IMR-90 (cell line): Measurements from ENCODE around the gene PCDH1. TPM values are rescaled to one million over a fixed set of nuclear protein-coding genes. Genes with fewer than 3 reads are reported as not detected.

Experiments
- ATAC-seq: fragments of 200-7000 bp; cut with Tn5 transposase; 2 replicates; pipeline ENCODE4 v1.9.1; 2020; ENCODE audit warnings: low read depth, mild to moderate bottlenecking, moderate library complexity
- BruUV-seq: library from RNA; stranded (reverse); fragments of 400-500 nt; replicated peaks from 2 replicates; lab custom pipeline; 2021; lab: Mats Ljungman, UMichigan
- CTCF ChIA-PET: fragments of 300-600 bp; formaldehyde crosslinking; extraction: SDS; loops from one replicate; lab custom pipeline; 2021; ENCODE audit warnings: antibody characterized with exemption; lab: Yijun Ruan, JAX
- POLR2A ChIA-PET: fragments of 300-600 bp; sonication (Branson Sonifier 250); formaldehyde crosslinking; loops from one replicate; lab custom pipeline; 2022; ENCODE audit warnings: antibody characterized with exemption; ENCODE audit not compliant: unreplicated experiment; lab: Charles Lee
- DNase-seq: peaks from one replicate; pipeline ENCODE4 v3.0.0; 2013
- H2AFZ ChIP-seq: replicated peaks from 2 replicates; pipeline ENCODE3; 2013; ENCODE audit warnings: low read length, mild to moderate bottlenecking; ENCODE audit not compliant: poor library complexity
- H2AK5ac ChIP-seq: 2 replicates; pipeline ENCODE4 v1.6.1; 2013; ENCODE audit warnings: low read depth, low read length, inconsistent platforms
- H2AK9ac ChIP-seq: replicated peaks from 2 replicates; pipeline ENCODE3; 2013; ENCODE audit warnings: mild to moderate bottlenecking, low read depth, low read length, moderate library complexity; ENCODE audit not compliant: poor library complexity
- H2BK120ac ChIP-seq: 2 replicates; pipeline ENCODE4 v1.6.1; 2013; ENCODE audit warnings: low read depth, low read length, inconsistent platforms
- H2BK15ac ChIP-seq: 3 replicates; pipeline ENCODE4 v1.6.1; 2013; ENCODE audit warnings: low read depth, low read length, inconsistent platforms
- H2BK20ac ChIP-seq: 2 replicates; pipeline ENCODE4 v1.6.1; 2013; ENCODE audit warnings: low read depth, mild to moderate bottlenecking, inconsistent platforms, low read length, moderate library complexity
- H2BK5ac ChIP-seq: 2 replicates; pipeline ENCODE4 v1.6.1; 2013; ENCODE audit warnings: mild to moderate bottlenecking, low read depth, low read length, inconsistent platforms; ENCODE audit not compliant: poor library complexity, severe bottlenecking
- H3K14ac ChIP-seq: replicated peaks from 2 replicates; pipeline ENCODE4 v1.6.1; 2013; ENCODE audit warnings: low read depth, low read length, inconsistent platforms
- H3K18ac ChIP-seq: 2 replicates; pipeline ENCODE4 v1.6.1; 2013; ENCODE audit warnings: low read depth, low read length, control low read depth
- H3K23ac ChIP-seq: 2 replicates; pipeline ENCODE4 v1.6.1; 2013; ENCODE audit warnings: low read depth, low read length, inconsistent platforms
- H3K27ac ChIP-seq: 2 replicates; pipeline ENCODE4 v1.5.1; 2013; ENCODE audit warnings: mild to moderate bottlenecking, control low read depth, low read length; ENCODE audit not compliant: insufficient read depth
- H3K27me3 ChIP-seq: 2 replicates; pipeline ENCODE4 v1.6.1; 2013; ENCODE audit warnings: low read length; ENCODE audit not compliant: control insufficient read depth, insufficient read depth
- H3K36me3 ChIP-seq: 2 replicates; pipeline ENCODE4 v1.6.1; 2013; ENCODE audit warnings: low read length, mixed read lengths; ENCODE audit not compliant: control insufficient read depth, insufficient read depth
- H3K4ac ChIP-seq: 2 replicates; pipeline ENCODE4 v1.6.1; 2013; ENCODE audit warnings: low read depth, low read length, inconsistent platforms
- H3K4me1 ChIP-seq: 2 replicates; pipeline ENCODE4 v1.6.1; 2013; ENCODE audit warnings: low read length, mixed read lengths; ENCODE audit not compliant: control insufficient read depth, insufficient read depth
- H3K4me2 ChIP-seq: 2 replicates; pipeline ENCODE4 v1.6.1; 2013; ENCODE audit warnings: low read depth, mild to moderate bottlenecking, control low read depth, low read length, moderate library complexity
- H3K4me3 ChIP-seq: 2 replicates; pipeline ENCODE4 v1.5.1; 2013; ENCODE audit warnings: low read depth, mild to moderate bottlenecking, control low read depth, low read length, moderate library complexity; ENCODE audit not compliant: insufficient read depth
- H3K56ac ChIP-seq: 2 replicates; pipeline ENCODE4 v1.6.1; 2013; ENCODE audit warnings: low read length, inconsistent platforms; ENCODE audit not compliant: insufficient read depth; ENCODE audit errors: extremely low read depth
- H3K79me1 ChIP-seq, 2 experiments: 2 replicates each; pipeline ENCODE4 v1.6.1; 2013; ENCODE audit warnings: low read length in 2 of 2, inconsistent platforms in 1 of 2, low read depth in 1 of 2
- H3K9ac ChIP-seq: 2 replicates; pipeline ENCODE4 v1.6.1; 2013; ENCODE audit warnings: low read depth, low read length, control low read depth
- H3K9me1 ChIP-seq: 2 replicates; pipeline ENCODE4 v1.6.1; 2013; ENCODE audit warnings: low read length, inconsistent platforms; ENCODE audit not compliant: insufficient read depth
- H3K9me3 ChIP-seq: 2 replicates; pipeline ENCODE4 v1.6.1; 2013; ENCODE audit warnings: low read length; ENCODE audit not compliant: control insufficient read depth, insufficient read depth
- H4K20me1 ChIP-seq: 2 replicates; pipeline ENCODE4 v1.6.1; 2013; ENCODE audit warnings: low read length, inconsistent platforms; ENCODE audit not compliant: insufficient read depth
- H4K5ac ChIP-seq: 2 replicates; pipeline ENCODE4 v1.6.1; 2013; ENCODE audit warnings: mild to moderate bottlenecking, low read depth, low read length, control low read depth
- H4K8ac ChIP-seq, 2 experiments: 2 replicates each; pipeline ENCODE4 v1.6.1; 2013; ENCODE audit warnings: low read depth in 2 of 2, low read length in 2 of 2, control low read depth in 1 of 2, inconsistent platforms in 1 of 2
- H4K91ac ChIP-seq: 2 replicates; pipeline ENCODE4 v1.6.1; 2013; ENCODE audit warnings: low read depth, low read length, inconsistent platforms; ENCODE audit not compliant: insufficient read depth
- BHLHE40 ChIP-seq: fragments of 150-350 bp; IDR thresholded peaks from 2 replicates; pipeline ENCODE4 v1.6.1; 2016; ENCODE audit warnings: mild to moderate bottlenecking, low read depth, low read length
- CHD1 ChIP-seq: IDR thresholded peaks from 2 replicates; pipeline ENCODE4 v1.6.1; 2012; ENCODE audit warnings: low read depth, low read length, improper control_type of control experiment
- ELK1 ChIP-seq: fragments of 150-350 bp; IDR thresholded peaks from 2 replicates; pipeline ENCODE4 v1.6.1; 2016; ENCODE audit warnings: low read depth, mild to moderate bottlenecking, low read length, moderate library complexity, borderline replicate concordance
- FOS ChIP-seq: fragments of 150-350 bp; IDR thresholded peaks from 2 replicates; pipeline ENCODE4 v1.6.1; 2016; ENCODE audit warnings: low read depth, low read length
- MAFK ChIP-seq: IDR thresholded peaks from 2 replicates; pipeline ENCODE4 v1.6.1; 2012; ENCODE audit warnings: low read depth, low read length, improper control_type of control experiment
- MAZ ChIP-seq: IDR thresholded peaks from 2 replicates; pipeline ENCODE4 v1.6.1; 2012; ENCODE audit warnings: low read depth, mild to moderate bottlenecking, low read length, improper control_type of control experiment, moderate library complexity, borderline replicate concordance
- MXI1 ChIP-seq: IDR thresholded peaks from 2 replicates; pipeline ENCODE4 v1.6.1; 2012; ENCODE audit warnings: low read depth, mild to moderate bottlenecking, low read length, moderate library complexity, borderline replicate concordance
- NFE2L2 ChIP-seq: fragments of 150-350 bp; IDR thresholded peaks from 2 replicates; pipeline ENCODE4 v1.6.1; 2016; ENCODE audit warnings: low read depth, mild to moderate bottlenecking, low read length
- POLR2A ChIP-seq: IDR thresholded peaks from 2 replicates; pipeline ENCODE4 v1.6.1; 2012; ENCODE audit warnings: mild to moderate bottlenecking, low read depth, low read length
- RAD21 ChIP-seq: IDR thresholded peaks from 2 replicates; pipeline ENCODE4 v1.6.1; 2012; ENCODE audit warnings: low read length, improper control_type of control experiment
- RCOR1 ChIP-seq: IDR thresholded peaks from 2 replicates; pipeline ENCODE4 v1.6.1; 2012; ENCODE audit warnings: mild to moderate bottlenecking, low read length, improper control_type of control experiment; ENCODE audit not compliant: insufficient replicate concordance
- RFX5 ChIP-seq: IDR thresholded peaks from 2 replicates; pipeline ENCODE4 v1.8.0; 2012; ENCODE audit warnings: low read depth, mild to moderate bottlenecking, low read length, moderate library complexity
- SMC3 ChIP-seq: fragments of 150-350 bp; IDR thresholded peaks from 2 replicates; pipeline ENCODE4 v1.6.1; 2016; ENCODE audit warnings: low read depth, mild to moderate bottlenecking, antibody characterized with exemption, low read length, moderate library complexity
- USF2 ChIP-seq: fragments of 150-350 bp; IDR thresholded peaks from 2 replicates; pipeline ENCODE4 v1.6.1; 2017; ENCODE audit warnings: mild to moderate bottlenecking, antibody characterized with exemption, low read length, low read depth
- WGBS, 2 experiments: methylation state at CpG; one replicate each; pipeline versions ENCODE4 v1.1.5 to v1.1.7; 2013; ENCODE audit warnings: missing lambda C conversion rate in 2 of 2; ENCODE audit not compliant: insufficient read length in 1 of 2; ENCODE audit errors: extremely low coverage in 2 of 2; 5-methylcytosine and 5-hydroxymethylcytosine counted together
- dilution Hi-C: fragments of 300-500 bp; cut with HindIII; formaldehyde crosslinking; loops from one replicate; pipeline ENCODE4 v1.14.3; 2018; ENCODE audit warnings: low sequenced_read_pairs; ENCODE audit not compliant: unreplicated experiment
- in situ Hi-C: fragments of 300-500 bp; cut with MboI; formaldehyde crosslinking; loops from 3 replicates; pipeline ENCODE4 v1.14.3; 2019; ENCODE audit warnings: low sequenced_read_pairs, inconsistent platforms, mixed read lengths
- intact Hi-C: fragments of 100-400 bp; cut with micrococcal nuclease; formaldehyde crosslinking; loops from 2 replicates; pipeline ENCODE4 v1.10.0; 2022
- polyA plus RNA-seq, 3 experiments: library from polyadenylated mRNA; depleted of rRNA; stranded (reverse); fragments of >200 nt; gene quantifications; 2 replicates each; pipeline ENCODE4 v1.2.3, GENCODE V29; 2012; ENCODE audit warnings: low replicate concordance in 1 of 3
- total RNA-seq: library from RNA; depleted of rRNA; stranded (reverse); fragments of >200 nt; gene quantifications from 2 replicates; pipeline ENCODE4 v1.2.3, GENCODE V29; 2012

The PCDH1 gene
- total and polyA plus RNA-seq, 2 of the 4 experiments (the other 2 are of a cell fraction) = 0.74 to 0.90 TPM

- no peak for TF ChIP-seq ELK1
Observed at GRCh38 chr5:141874262-141874964, 3.8 kb downstream of the PCDH1 start (continued).

GRCh38 chr5:141873933-141874261, 4.3 kb downstream of the PCDH1 start:
- Histone ChIP-seq H3K36me3 (no peaks in the 10 kb centered on the region), H3K14ac (no peak overlapping the region), H3K56ac (no peak overlapping the region), H2BK15ac (no peak overlapping the region), H4K8ac (no peak overlapping the region), H3K4ac (no peak overlapping the region), H4K20me1 (peaks cover 2% of the 10 kb centered on the region; the same call in 1 of the 2 replicates), H3K79me1 (no peaks in the 10 kb centered on the region), H2AK9ac (no peak overlapping the region), H3K27me3 (peaks cover 76% of the 10 kb centered on the region), H3K4me3 (no peak overlapping the region), H3K27ac (no peak overlapping the region), H3K9me3 (0 out of 2 replicates have a peak, but pooled peaks cover 2% of the 10 kb centered on the region), H2AFZ (no peak overlapping the region), H3K9me1 (peaks cover 7% of the 10 kb centered on the region; the same call in 1 of the 2 replicates), H2BK20ac (no peak overlapping the region), H3K4me1 (peaks cover 8% of the 10 kb centered on the region; the same call in 1 of the 2 replicates), H2AK5ac (no peak overlapping the region), H2BK120ac (no peak overlapping the region), H3K18ac (no peak overlapping the region), H4K5ac (no peak overlapping the region), H3K9ac (no peak overlapping the region), H3K4me2 (no peak overlapping the region), H3K23ac (no peak overlapping the region), H4K91ac (no peak overlapping the region), H2BK5ac (no peak overlapping the region)
- POLR2A ChIA-PET = no interaction called here
- ATAC-seq (no peak), DNase-seq (no peak)
- in situ Hi-C loops (no loop called here), intact Hi-C loops (no loop called here), dilution Hi-C loops (no loop called here)
- CTCF ChIA-PET = no interaction called here
- no CpG with 5 or more reads among the region's 3 CpGs for WGBS, 2 experiments
- BruUV-seq = no TSS peak
- TF ChIP-seq MAFK (no peak), RFX5 (no peak), BHLHE40 (no peak), MXI1 (no peak), FOS (no peak), USF2 (no peak), SMC3 (no peak), RCOR1 (no peak), POLR2A (no peak), NFE2L2 (no peak), MAZ (no peak), CHD1 (no peak), ELK1 (no peak), RAD21 (no peak)
